ENCODE data around the gene MTERF4. TPM values are rescaled to one million over a fixed set of nuclear protein-coding genes. Genes with fewer than 3 reads are reported as not detected.

The MTERF4 gene
- total RNA-seq, 3 donors from 2014 or later: 25.4 to 41.7 (median 32.2) TPM

DNA sequence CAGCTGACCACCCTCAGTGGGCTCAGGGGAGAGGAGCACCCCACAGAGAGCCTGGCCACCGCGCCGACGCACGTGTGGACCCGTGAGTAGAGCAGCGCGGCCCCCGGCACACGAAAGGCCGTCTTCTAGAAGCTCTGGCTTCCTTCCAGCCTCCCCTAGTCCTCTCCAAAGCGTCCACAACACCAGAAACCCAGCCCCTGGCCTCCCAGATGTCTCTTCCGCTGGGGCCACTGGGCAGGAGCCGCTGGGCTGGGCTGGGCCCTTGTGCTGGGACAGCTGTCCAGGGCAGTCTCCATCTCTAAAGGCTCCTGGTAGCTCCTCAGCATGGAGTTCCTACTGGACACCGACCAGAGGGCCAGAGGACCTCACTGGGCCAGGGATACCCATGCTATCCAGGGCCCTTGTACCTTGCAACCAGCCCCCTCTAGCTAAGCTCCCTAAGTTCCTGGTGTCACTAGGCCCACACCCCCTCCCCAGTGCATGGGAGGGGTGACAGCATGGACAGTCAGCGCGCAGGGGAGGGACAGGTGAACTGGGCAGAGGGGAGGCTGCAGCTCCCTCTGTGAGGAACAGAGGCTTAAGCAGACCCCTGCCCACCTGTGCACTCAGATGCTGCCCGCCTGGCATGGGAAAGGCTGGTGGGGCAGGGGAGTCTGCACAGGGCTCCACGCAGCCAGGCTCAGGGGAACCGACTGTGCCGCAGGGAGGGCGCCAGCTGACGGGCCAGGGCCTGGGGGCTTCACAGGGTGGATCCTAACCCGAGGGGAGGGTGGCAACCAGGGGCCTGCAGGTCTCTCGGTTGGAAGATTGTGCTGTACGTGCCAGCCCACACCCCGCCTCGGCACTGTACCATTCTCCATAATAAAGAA lies 32.9 kb downstream of the MTERF4 start:
- ATAC-seq (no peak), DNase-seq (no peak)
- TF ChIP-seq, protein P1, sequence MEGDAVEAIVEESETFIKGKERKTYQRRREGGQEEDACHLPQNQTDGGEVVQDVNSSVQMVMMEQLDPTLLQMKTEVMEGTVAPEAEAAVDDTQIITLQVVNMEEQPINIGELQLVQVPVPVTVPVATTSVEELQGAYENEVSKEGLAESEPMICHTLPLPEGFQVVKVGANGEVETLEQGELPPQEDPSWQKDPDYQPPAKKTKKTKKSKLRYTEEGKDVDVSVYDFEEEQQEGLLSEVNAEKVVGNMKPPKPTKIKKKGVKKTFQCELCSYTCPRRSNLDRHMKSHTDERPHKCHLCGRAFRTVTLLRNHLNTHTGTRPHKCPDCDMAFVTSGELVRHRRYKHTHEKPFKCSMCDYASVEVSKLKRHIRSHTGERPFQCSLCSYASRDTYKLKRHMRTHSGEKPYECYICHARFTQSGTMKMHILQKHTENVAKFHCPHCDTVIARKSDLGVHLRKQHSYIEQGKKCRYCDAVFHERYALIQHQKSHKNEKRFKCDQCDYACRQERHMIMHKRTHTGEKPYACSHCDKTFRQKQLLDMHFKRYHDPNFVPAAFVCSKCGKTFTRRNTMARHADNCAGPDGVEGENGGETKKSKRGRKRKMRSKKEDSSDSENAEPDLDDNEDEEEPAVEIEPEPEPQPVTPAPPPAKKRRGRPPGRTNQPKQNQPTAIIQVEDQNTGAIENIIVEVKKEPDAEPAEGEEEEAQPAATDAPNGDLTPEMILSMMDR (IDR thresholded peaks at IDR 0.05): no peak
- intact Hi-C loops (cut with DNase I, micrococcal nuclease): no loop called here
- no peaks in the 10 kb centered on the region for H3K9me3 ChIP-seq
- no peaks in the 10 kb centered on the region for H3K36me3 ChIP-seq (ENCODE audit: low read depth)
- no peaks in the 10 kb centered on the region for H3K4me1 ChIP-seq (ENCODE audit: low read depth)
- H3K4me3 ChIP-seq: no peak overlapping the region

DNA sequence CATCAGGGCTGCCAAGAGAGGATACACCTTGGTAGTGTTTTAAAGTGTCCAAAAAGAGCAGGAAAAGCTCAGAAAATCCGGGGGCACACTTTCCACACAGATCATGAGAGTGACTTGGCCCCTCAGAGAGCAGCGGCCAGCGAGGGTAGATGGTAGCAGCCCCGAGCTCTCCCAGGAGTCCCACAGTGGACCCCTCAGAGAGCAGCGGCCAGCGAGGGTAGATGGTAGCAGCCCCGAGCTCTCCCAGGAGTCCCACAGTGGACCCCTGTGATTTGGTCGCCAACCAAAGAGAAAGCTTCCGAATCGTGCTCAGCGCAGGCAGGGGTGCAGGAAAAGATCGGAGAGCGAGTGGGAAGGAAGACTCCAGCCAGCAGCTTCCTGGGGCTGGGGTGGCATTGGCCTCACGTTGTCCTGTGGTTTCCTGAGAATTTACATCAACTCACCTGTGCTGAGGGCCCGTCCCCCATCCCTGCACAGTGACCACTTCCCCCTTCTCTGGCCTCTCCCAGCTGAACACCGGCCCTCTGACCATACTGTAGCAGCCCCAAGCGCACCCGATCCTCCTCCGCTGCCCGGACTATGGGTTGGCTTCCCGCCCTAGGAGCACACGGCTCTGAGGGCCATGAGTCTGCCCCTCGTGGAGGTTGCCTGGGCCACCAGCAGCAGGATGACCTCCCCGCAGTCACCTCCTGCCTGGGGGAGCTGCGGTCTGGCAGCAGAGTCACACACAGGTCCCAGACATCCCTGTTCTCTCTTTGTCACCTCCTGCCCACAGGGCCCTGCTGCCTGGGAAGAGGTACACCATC lies 33.7 kb downstream of the MTERF4 start:
- Histone ChIP-seq H3K4me3 (no peak overlapping the region), H3K9me3 (no peaks in the 10 kb centered on the region), H3K4me1 (ENCODE audit: low read depth) (no peaks in the 10 kb centered on the region), H3K36me3 (ENCODE audit: low read depth) (no peaks in the 10 kb centered on the region)
- no peak for ATAC-seq
- DNase-seq: no peak
- intact Hi-C loops (cut with DNase I, micrococcal nuclease): no loop called here
- TF ChIP-seq, protein P1 (IDR thresholded peaks at IDR 0.05): no peak

DNA sequence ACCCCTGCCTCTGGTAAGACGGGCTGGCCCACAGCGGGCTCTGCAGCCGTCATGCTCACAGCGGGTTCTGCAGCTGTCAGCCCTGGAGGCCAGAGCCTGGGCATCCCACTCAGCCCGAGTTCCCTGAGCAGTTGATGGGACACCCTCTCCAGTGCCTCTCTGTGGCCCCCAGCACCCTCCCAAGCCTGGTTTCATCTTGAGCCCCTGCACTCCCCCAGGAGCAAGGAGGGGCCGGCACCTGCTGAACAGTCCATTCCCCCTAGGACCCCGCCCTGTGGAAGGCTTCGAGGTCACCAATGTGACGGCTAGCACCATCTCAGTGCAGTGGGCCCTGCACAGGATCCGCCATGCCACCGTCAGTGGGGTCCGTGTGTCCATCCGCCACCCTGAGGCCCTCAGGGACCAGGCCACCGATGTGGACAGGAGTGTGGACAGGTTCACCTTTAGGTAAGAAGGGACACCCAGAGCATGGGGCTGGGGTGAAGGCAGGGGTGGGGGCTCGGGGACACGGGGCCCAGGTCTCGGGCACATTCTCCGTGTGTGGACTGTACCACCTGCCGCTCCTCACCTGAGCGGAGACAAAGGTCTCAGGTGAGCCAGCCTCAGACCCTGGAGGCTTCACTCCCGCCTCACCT lies 34.5 kb downstream of the MTERF4 start:
- ATAC-seq: no peak
- H3K9me3 ChIP-seq: no peaks in the 10 kb centered on the region

DNA sequence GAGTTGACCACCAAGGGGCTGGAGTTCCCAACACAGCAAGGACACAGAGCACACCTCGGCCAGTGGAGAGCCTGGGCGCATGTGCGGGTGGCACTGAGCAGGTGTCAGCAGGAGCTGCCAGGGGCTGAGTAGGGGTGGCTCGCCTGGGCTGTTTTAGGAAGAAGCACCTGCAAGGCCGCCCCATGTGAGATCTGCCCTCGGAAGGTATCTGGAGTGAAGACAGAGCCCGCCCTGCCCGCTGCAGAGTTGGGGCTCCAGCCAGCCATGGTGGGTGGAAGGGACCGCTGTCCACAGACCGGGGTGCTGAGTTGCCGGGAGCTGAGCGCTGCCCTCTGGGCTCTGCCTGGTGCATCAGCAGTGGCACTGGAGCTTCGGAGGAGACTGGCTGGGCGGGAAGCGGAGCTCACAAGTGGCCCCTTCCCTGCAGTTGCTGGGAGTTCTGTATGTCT lies 35.2 kb downstream of the MTERF4 start:
- no peaks in the 10 kb centered on the region for H3K9me3 ChIP-seq
- DNase-seq: no peak
- intact Hi-C loops (cut with DNase I, micrococcal nuclease): no loop called here
- no peak for ATAC-seq
- TF ChIP-seq, protein P1 (IDR thresholded peaks at IDR 0.05): no peak
- no peaks in the 10 kb centered on the region for H3K36me3 ChIP-seq (ENCODE audit: low read depth)
- H3K4me3 ChIP-seq: no peak overlapping the region
- no peaks in the 10 kb centered on the region for H3K4me1 ChIP-seq (ENCODE audit: low read depth)

More for the DNA sequence above, 34.5 kb downstream of the MTERF4 start:
- Histone ChIP-seq H3K36me3 (ENCODE audit: low read depth) (no peaks in the 10 kb centered on the region), H3K4me1 (ENCODE audit: low read depth) (no peaks in the 10 kb centered on the region), H3K4me3 (no peak overlapping the region)
- TF ChIP-seq, protein P1 (IDR thresholded peaks at IDR 0.05): no peak
- no peak for DNase-seq
- intact Hi-C loops (cut with DNase I, micrococcal nuclease): no loop called here

DNA sequence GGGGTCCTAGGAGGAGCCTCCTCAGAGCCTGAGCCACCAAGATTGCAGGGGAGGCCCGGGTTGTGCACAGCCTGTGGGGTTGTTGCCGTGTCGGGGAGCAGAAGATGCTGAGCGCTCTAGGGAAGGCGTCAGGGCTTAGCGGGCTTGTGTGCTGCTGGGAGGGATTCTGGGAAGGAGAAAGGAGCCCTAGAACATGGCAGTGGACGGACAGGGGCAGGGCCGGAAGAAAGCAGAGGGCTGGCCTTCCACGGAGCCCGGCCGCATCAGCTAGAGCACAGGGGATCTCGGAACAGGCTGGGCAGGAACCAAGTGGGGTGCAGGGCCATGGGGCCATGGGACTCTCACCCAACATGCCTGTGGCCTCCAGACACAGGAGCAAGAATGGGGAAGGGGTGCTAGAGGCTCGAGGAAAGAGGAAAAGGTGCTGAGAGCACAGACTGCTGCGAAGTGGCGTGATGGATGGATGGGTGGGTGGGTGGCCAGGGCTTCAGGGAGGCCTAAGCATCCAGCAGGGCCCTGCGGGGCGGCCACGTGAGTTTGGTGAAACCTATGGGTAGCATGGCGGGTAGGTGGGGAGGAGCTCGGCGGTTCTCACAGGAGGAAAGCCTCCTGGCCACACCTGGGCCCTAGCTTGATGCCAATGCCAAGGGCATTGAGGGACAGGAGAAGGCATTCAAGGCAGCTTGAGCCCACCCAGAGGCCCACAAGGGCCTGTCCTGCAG lies 35.8 kb downstream of the MTERF4 start:
- H3K36me3 ChIP-seq (ENCODE audit: low read depth): no peaks in the 10 kb centered on the region
- DNase-seq (no peak), ATAC-seq (no peak)
- H3K4me3 ChIP-seq: no peak overlapping the region
- intact Hi-C loops (cut with DNase I, micrococcal nuclease): no loop called here
- no peaks in the 10 kb centered on the region for H3K9me3 ChIP-seq
- H3K4me1 ChIP-seq (ENCODE audit: low read depth): no peaks in the 10 kb centered on the region
- TF ChIP-seq, protein P1 (IDR thresholded peaks at IDR 0.05): no peak
